DOHH2 (cell line): Measurements from ENCODE around the gene EIF2B1.

ENCODE experiments used
- H3F3A ChIP-seq: fragments of 200-600 bp; sonication (generic), shearing (Covaris generic); 2 replicates; pipeline ENCODE4 v1.6.0; 2016; ENCODE audit warnings: antibody characterized with exemption, mild to moderate bottlenecking; ENCODE audit not compliant: control insufficient read depth, insufficient read depth
- H3K27ac ChIP-seq: fragments of 200-600 bp; sonication (generic); 2 replicates; pipeline ENCODE4 v1.5.1; 2014; ENCODE audit warnings: low read depth, mild to moderate bottlenecking, low read length, moderate library complexity
- H3K27me3 ChIP-seq: fragments of 200-600 bp; sonication (generic); 2 replicates; pipeline ENCODE4 v1.6.1; 2014; ENCODE audit warnings: mild to moderate bottlenecking, low read length, mixed read lengths; ENCODE audit not compliant: control insufficient read depth
- H3K36me3 ChIP-seq: fragments of 200-600 bp; sonication (generic); 2 replicates; pipeline ENCODE4 v1.6.1; 2014; ENCODE audit warnings: mild to moderate bottlenecking, low read length, moderate library complexity, mixed read lengths; ENCODE audit not compliant: control insufficient read depth
- H3K4me1 ChIP-seq: fragments of 200-600 bp; sonication (generic); 2 replicates; pipeline ENCODE4 v1.6.1; 2014; ENCODE audit warnings: mild to moderate bottlenecking, low read length, mixed read lengths; ENCODE audit not compliant: control insufficient read depth
- H3K4me2 ChIP-seq: fragments of 200-600 bp; sonication (generic); 2 replicates; pipeline ENCODE4 v1.6.0; 2014; ENCODE audit warnings: mild to moderate bottlenecking, low read length, moderate library complexity
- H3K4me3 ChIP-seq: fragments of 200-600 bp; sonication (generic); 2 replicates; pipeline ENCODE4 v1.5.1; 2014; ENCODE audit warnings: mild to moderate bottlenecking, low read length, mixed read lengths
- H3K79me2 ChIP-seq: fragments of 200-600 bp; sonication (generic); 2 replicates; pipeline ENCODE4 v1.6.1; 2014; ENCODE audit warnings: mild to moderate bottlenecking, low read length, mixed read lengths; ENCODE audit not compliant: control insufficient read depth
- H3K9me2 ChIP-seq: fragments of 200-600 bp; sonication (generic); replicated peaks from 2 replicates; pipeline ENCODE4 v1.6.1; 2014; ENCODE audit warnings: mild to moderate bottlenecking, low read length, mixed read lengths; ENCODE audit not compliant: control insufficient read depth
- H3K9me3 ChIP-seq: fragments of 200-600 bp; sonication (generic); 2 replicates; pipeline ENCODE4 v1.6.1; 2014; ENCODE audit warnings: antibody characterized with exemption, low read length, mixed read lengths; ENCODE audit not compliant: control insufficient read depth, insufficient read depth
- H4K20me1 ChIP-seq: fragments of 200-600 bp; sonication (generic); 2 replicates; pipeline ENCODE4 v1.6.0; 2014; ENCODE audit warnings: low read depth, mild to moderate bottlenecking, antibody characterized with exemption, low read length, moderate library complexity; ENCODE audit not compliant: control insufficient read depth, insufficient read depth
- EZH2phosphoT487 ChIP-seq: fragments of 200-600 bp; sonication (generic); IDR thresholded peaks from 2 replicates; pipeline ENCODE4 v1.6.1; 2017; ENCODE audit warnings: borderline replicate concordance, mild to moderate bottlenecking, antibody characterized with exemption, low read length, moderate library complexity, mixed read lengths
- TF ChIP-seq, protein P1 (sequence below): fragments of 200-600 bp; sonication (generic); IDR thresholded peaks from one replicate; pipeline ENCODE4 v1.5.1; 2014; ENCODE audit warnings: antibody characterized with exemption, mild to moderate bottlenecking, low read depth, low read length; ENCODE audit not compliant: poor library complexity, severe bottlenecking

The EIF2B1 gene

GRCh38 chr12:123598522-123598921, 35.0 kb downstream of the EIF2B1 start:
- Histone ChIP-seq H3K9me2 (no peaks in the 10 kb centered on the region), H3K27me3 (no peaks in the 10 kb centered on the region), H3F3A (peaks cover 39% of the 10 kb centered on the region), H3K4me2 (no peak overlapping the region), H3K9me3 (no peaks in the 10 kb centered on the region), H3K79me2 (peaks cover 70% of the 10 kb centered on the region), H4K20me1 (no peaks in the 10 kb centered on the region), H3K4me3 (no peak overlapping the region), H3K36me3 (peaks cover 73% of the 10 kb centered on the region), H3K27ac (no peak overlapping the region), H3K4me1 (peaks cover 17% of the 10 kb centered on the region)
- no peak for TF ChIP-seq EZH2phosphoT487
- TF ChIP-seq, protein P1, sequence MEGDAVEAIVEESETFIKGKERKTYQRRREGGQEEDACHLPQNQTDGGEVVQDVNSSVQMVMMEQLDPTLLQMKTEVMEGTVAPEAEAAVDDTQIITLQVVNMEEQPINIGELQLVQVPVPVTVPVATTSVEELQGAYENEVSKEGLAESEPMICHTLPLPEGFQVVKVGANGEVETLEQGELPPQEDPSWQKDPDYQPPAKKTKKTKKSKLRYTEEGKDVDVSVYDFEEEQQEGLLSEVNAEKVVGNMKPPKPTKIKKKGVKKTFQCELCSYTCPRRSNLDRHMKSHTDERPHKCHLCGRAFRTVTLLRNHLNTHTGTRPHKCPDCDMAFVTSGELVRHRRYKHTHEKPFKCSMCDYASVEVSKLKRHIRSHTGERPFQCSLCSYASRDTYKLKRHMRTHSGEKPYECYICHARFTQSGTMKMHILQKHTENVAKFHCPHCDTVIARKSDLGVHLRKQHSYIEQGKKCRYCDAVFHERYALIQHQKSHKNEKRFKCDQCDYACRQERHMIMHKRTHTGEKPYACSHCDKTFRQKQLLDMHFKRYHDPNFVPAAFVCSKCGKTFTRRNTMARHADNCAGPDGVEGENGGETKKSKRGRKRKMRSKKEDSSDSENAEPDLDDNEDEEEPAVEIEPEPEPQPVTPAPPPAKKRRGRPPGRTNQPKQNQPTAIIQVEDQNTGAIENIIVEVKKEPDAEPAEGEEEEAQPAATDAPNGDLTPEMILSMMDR: no peak

DNA sequence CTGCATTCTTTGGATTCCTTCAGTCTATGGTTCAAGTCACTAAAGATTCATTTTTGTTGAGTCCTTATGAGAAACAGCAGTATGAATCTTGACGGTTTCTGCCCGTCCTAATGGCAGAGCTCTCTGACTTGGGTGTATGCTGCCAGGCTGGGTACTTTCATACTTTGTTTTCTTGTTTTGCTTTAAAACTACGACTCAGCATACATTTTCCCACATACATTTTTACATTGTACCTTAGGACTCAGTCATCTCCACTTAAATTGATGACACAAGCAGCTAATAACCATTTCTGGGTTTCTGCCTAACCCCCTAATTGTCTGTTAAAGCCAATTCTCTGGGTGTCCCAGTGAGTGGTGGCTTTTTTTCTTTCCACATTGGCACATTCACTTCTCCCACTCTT, 36.4 kb downstream of the EIF2B1 start:
- H3K27me3 ChIP-seq: no peaks in the 10 kb centered on the region
- no peaks in the 10 kb centered on the region for H3K9me3 ChIP-seq
- no peak overlapping the region for H3K27ac ChIP-seq
- peaks cover 39% of the 10 kb centered on the region for H3F3A ChIP-seq
- peaks cover 10% of the 10 kb centered on the region for H3K4me1 ChIP-seq
- H4K20me1 ChIP-seq: no peaks in the 10 kb centered on the region
- no peak overlapping the region for H3K4me3 ChIP-seq
- no peaks in the 10 kb centered on the region for H3K9me2 ChIP-seq
- no peak overlapping the region for H3K4me2 ChIP-seq
- no peak for TF ChIP-seq EZH2phosphoT487
- TF ChIP-seq, protein P1: no peak
- peaks cover 76% of the 10 kb centered on the region for H3K36me3 ChIP-seq
- H3K79me2 ChIP-seq: peaks cover 70% of the 10 kb centered on the region

GRCh38 chr12:123595729-123596128, 37.8 kb downstream of the EIF2B1 start:
- H3K4me1 ChIP-seq: peaks cover 5% of the 10 kb centered on the region
- H3K27ac ChIP-seq: no peak overlapping the region
- no peak overlapping the region for H3K4me2 ChIP-seq
- H4K20me1 ChIP-seq: no peaks in the 10 kb centered on the region
- H3K36me3 ChIP-seq: peaks cover 85% of the 10 kb centered on the region
- no peak for TF ChIP-seq EZH2phosphoT487
- TF ChIP-seq, protein P1: no peak
- peaks cover 39% of the 10 kb centered on the region for H3F3A ChIP-seq
- peaks cover 71% of the 10 kb centered on the region for H3K79me2 ChIP-seq
- no peak overlapping the region for H3K4me3 ChIP-seq
- no peaks in the 10 kb centered on the region for H3K27me3 ChIP-seq
- no peaks in the 10 kb centered on the region for H3K9me2 ChIP-seq
- H3K9me3 ChIP-seq: no peaks in the 10 kb centered on the region
